Liver (tissue), 9 donors: Measurements from ENCODE around the gene ARHGEF7. TPM values are rescaled to one million over a fixed set of nuclear protein-coding genes. Genes with fewer than 3 reads are reported as not detected.

ENCODE experiments used
- DNase-seq: peaks from one replicate; pipeline ENCODE4 v3.0.0-alpha.2; 2017; ENCODE audit warnings: low spot score
- H3K27ac ChIP-seq, 2 donors: one replicate each; pipeline ENCODE4 v1.7.0; 2013; ENCODE audit warnings: inconsistent platforms in 2 of 2, low read length in 2 of 2, control low read depth in 1 of 2, low read depth in 1 of 2, mild to moderate bottlenecking in 1 of 2
- H3K27me3 ChIP-seq, 4 donors: one replicate each; pipeline versions ENCODE4 v1.6.1 to v1.7.0; 2013; ENCODE audit warnings: low read length in 3 of 4, inconsistent platforms in 1 of 4, mild to moderate bottlenecking in 1 of 4, moderate library complexity in 1 of 4; ENCODE audit not compliant: control insufficient read depth in 4 of 4, insufficient read depth in 4 of 4
- H3K36me3 ChIP-seq, 4 donors: one replicate each; pipeline versions ENCODE4 v1.6.1 to v1.7.0; 2013; ENCODE audit warnings: low read length in 3 of 4, mild to moderate bottlenecking in 3 of 4, low read depth in 1 of 4, moderate library complexity in 1 of 4; ENCODE audit not compliant: control insufficient read depth in 4 of 4, insufficient read depth in 3 of 4
- H3K4me1 ChIP-seq, 4 donors: one replicate each; pipeline versions ENCODE4 v1.6.1 to v1.7.0; 2013; ENCODE audit warnings: low read length in 3 of 4, mild to moderate bottlenecking in 3 of 4, moderate library complexity in 1 of 4; ENCODE audit not compliant: control insufficient read depth in 4 of 4, insufficient read depth in 4 of 4
- H3K4me3 ChIP-seq, 3 donors: one replicate each; pipeline versions ENCODE4 v1.6.1 to v1.7.0; 2013; ENCODE audit warnings: low read length in 3 of 3, control low read depth in 1 of 3, low read depth in 1 of 3, mild to moderate bottlenecking in 1 of 3
- H3K9ac ChIP-seq, 2 donors: one replicate each; pipeline ENCODE4 v1.7.0; 2013; ENCODE audit warnings: low read length in 2 of 2, mild to moderate bottlenecking in 2 of 2, moderate library complexity in 2 of 2, control low read depth in 1 of 2, low read depth in 1 of 2
- H3K9me3 ChIP-seq, 4 donors: one replicate each; pipeline versions ENCODE4 v1.6.1 to v1.7.0; 2013; ENCODE audit warnings: low read length in 3 of 4; ENCODE audit not compliant: control insufficient read depth in 4 of 4
- EGR1 ChIP-seq, 2 donors: IDR thresholded peaks; 2 replicates each; pipeline ENCODE4 v1.6.1; 2016 to 2018; ENCODE audit warnings: antibody characterized with exemption in 2 of 2, low read depth in 2 of 2
- FOXA1 ChIP-seq: IDR thresholded peaks from 2 replicates; pipeline ENCODE4 v1.6.1; 2016; ENCODE audit warnings: antibody characterized with exemption
- FOXA2 ChIP-seq: IDR thresholded peaks from 2 replicates; pipeline ENCODE4 v1.6.1; 2016; ENCODE audit warnings: antibody characterized with exemption
- GABPA ChIP-seq, 2 donors: IDR thresholded peaks in 1 of 2; conservative IDR thresholded peaks in 1 of 2; 2 replicates each; pipeline ENCODE4 v1.6.1; 2016; ENCODE audit warnings: antibody characterized with exemption in 2 of 2, mild to moderate bottlenecking in 1 of 2, moderate library complexity in 1 of 2
- HNF4A ChIP-seq, 2 donors: conservative IDR thresholded peaks; 2 replicates each; pipeline ENCODE4 v1.6.1; 2016; ENCODE audit warnings: antibody characterized with exemption in 2 of 2, mild to moderate bottlenecking in 2 of 2
- HNF4G ChIP-seq: IDR thresholded peaks from 2 replicates; pipeline ENCODE4 v1.6.1; 2016; ENCODE audit warnings: antibody characterized with exemption
- JUND ChIP-seq, 2 donors: IDR thresholded peaks; 2 replicates each; pipeline ENCODE4 v1.6.1; 2016; ENCODE audit warnings: antibody characterized with exemption in 2 of 2
- NR2F2 ChIP-seq: IDR thresholded peaks from 2 replicates; pipeline ENCODE4 v1.6.1; 2016; ENCODE audit warnings: antibody characterized with exemption
- RAD21 ChIP-seq, 2 donors: IDR thresholded peaks; 2 replicates each; pipeline ENCODE4 v1.6.1; 2016; ENCODE audit warnings: antibody characterized with exemption in 2 of 2, mild to moderate bottlenecking in 2 of 2
- RXRA ChIP-seq, 2 donors: IDR thresholded peaks; 2 replicates each; pipeline ENCODE4 v1.6.1; 2017 to 2018; ENCODE audit warnings: antibody characterized with exemption in 2 of 2, mild to moderate bottlenecking in 1 of 2
- TAF1 ChIP-seq: conservative IDR thresholded peaks from 2 replicates; pipeline ENCODE4 v1.6.1; 2016; ENCODE audit warnings: antibody characterized with exemption, mild to moderate bottlenecking
- YY1 ChIP-seq: IDR thresholded peaks from 2 replicates; pipeline ENCODE4 v1.6.1; 2016; ENCODE audit warnings: antibody characterized with exemption, mild to moderate bottlenecking
- WGBS: extraction: QIAGEN DNeasy Blood & Tissue Kit; methylation state at CpG from one replicate; pipeline ENCODE4 v1.1.7; 2013; 5-methylcytosine and 5-hydroxymethylcytosine counted together
- polyA plus RNA-seq, 2 donors: library from polyadenylated mRNA; stranded (reverse) in 1 of 2; unstranded in 1 of 2; fragments of 200-250 nt in 1 of 2; fragments of >200 nt in 1 of 2; fragmentation: Nextera tagmentation in 1 of 2; extraction: Ambion mirVana in 1 of 2; gene quantifications; one replicate each; pipeline versions ENCODE4 v1.2.1 to v1.2.3, GENCODE V29; 2013 to 2015
- total RNA-seq, 2 donors: library from RNA; depleted of rRNA; stranded (reverse); fragments of >200 nt; gene quantifications; one replicate each; pipeline ENCODE4 v1.2.3, GENCODE V29; 2014
- TF ChIP-seq, protein P1 (sequence below): IDR thresholded peaks from 2 replicates; pipeline ENCODE4 v1.6.1; 2016; ENCODE audit warnings: antibody characterized with exemption
- TF ChIP-seq, protein P2 (sequence below): fragments of 150-350 bp; IDR thresholded peaks from 2 replicates; pipeline ENCODE4 v1.5.1; 2017; ENCODE audit warnings: improper control_type of control experiment, low read depth, low read length; ENCODE audit not compliant: missing input control
- TF ChIP-seq, protein P3 (sequence below): IDR thresholded peaks from 2 replicates; pipeline ENCODE4 v1.6.1; 2016; ENCODE audit warnings: antibody characterized with exemption
- TF ChIP-seq, protein P4 (sequence below): IDR thresholded peaks from 2 replicates; pipeline ENCODE4 v1.6.1; 2016; ENCODE audit warnings: antibody characterized with exemption
- TF ChIP-seq, protein P5 (sequence below): IDR thresholded peaks from 2 replicates; pipeline ENCODE4 v1.6.1; 2016; ENCODE audit warnings: antibody characterized with exemption, mild to moderate bottlenecking
- donor health status: healthy.
- donor health status: healthy.
- donor health status: healthy.
- donor health status: healthy.
- donor health status: healthy.

The ARHGEF7 gene
- total and polyA plus RNA-seq, 4 donors, result 10.3 to 37.5 (median 20.1) TPM

DNA sequence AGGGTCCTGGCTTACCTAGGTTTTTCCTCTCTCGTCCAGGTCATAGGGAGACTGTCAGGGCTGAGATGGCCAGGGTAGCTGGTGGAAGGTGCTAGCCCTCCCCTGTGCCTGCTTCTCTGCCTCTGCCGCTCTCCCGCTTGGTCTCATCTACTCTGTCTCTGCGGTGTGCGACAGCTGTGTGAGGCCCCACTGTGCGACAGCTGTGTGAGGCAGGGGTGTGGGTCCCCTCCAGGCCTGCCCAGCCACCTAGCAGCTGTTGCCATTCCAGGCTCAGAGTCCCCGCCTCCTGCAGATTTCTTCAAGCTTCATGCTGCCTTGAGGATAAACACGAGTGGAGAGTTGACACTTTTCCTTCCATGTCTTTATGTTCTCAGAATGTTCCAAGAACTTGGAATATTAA is 53.0 kb downstream of the ARHGEF7 start (continued):
- TF ChIP-seq, protein P1, sequence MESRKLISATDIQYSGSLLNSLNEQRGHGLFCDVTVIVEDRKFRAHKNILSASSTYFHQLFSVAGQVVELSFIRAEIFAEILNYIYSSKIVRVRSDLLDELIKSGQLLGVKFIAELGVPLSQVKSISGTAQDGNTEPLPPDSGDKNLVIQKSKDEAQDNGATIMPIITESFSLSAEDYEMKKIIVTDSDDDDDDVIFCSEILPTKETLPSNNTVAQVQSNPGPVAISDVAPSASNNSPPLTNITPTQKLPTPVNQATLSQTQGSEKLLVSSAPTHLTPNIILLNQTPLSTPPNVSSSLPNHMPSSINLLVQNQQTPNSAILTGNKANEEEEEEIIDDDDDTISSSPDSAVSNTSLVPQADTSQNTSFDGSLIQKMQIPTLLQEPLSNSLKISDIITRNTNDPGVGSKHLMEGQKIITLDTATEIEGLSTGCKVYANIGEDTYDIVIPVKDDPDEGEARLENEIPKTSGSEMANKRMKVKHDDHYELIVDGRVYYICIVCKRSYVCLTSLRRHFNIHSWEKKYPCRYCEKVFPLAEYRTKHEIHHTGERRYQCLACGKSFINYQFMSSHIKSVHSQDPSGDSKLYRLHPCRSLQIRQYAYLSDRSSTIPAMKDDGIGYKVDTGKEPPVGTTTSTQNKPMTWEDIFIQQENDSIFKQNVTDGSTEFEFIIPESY, result no peak

DNA sequence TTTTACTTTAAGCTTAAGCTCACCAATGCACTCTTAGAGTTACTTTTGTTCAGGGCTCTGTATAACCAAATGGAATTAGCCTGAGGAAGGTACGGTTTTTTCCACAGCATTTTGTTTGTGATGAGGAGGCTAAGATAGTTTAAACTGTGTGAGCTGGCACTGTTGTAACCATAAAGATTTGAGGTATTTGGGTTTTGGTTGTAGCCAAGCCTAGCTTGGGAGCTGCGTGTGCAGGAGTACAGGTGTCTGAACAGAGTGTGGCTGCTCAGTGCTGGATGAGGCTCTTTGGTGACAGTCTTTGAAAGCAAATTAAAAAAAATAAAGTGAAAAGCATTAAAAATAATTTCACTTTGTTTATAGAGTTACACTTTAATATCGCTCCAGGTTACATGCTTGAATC is 56.0 kb downstream of the ARHGEF7 start:
- H3K4me3 ChIP-seq, result no peak overlapping the region
- 96% methylated on average over 3 of the region's 3 CpGs for WGBS
- peaks cover 0 to 3% (median 0%) of the 10 kb centered on the region in 4 donors for H3K4me1 ChIP-seq
- H3K9me3 ChIP-seq, result no peaks in the 10 kb centered on the region
- H3K36me3 ChIP-seq, result peaks cover 0 to 6% (median under 1%) of the 10 kb centered on the region in 4 donors
- no peak overlapping the region for H3K27ac ChIP-seq
- TF ChIP-seq, protein P2, sequence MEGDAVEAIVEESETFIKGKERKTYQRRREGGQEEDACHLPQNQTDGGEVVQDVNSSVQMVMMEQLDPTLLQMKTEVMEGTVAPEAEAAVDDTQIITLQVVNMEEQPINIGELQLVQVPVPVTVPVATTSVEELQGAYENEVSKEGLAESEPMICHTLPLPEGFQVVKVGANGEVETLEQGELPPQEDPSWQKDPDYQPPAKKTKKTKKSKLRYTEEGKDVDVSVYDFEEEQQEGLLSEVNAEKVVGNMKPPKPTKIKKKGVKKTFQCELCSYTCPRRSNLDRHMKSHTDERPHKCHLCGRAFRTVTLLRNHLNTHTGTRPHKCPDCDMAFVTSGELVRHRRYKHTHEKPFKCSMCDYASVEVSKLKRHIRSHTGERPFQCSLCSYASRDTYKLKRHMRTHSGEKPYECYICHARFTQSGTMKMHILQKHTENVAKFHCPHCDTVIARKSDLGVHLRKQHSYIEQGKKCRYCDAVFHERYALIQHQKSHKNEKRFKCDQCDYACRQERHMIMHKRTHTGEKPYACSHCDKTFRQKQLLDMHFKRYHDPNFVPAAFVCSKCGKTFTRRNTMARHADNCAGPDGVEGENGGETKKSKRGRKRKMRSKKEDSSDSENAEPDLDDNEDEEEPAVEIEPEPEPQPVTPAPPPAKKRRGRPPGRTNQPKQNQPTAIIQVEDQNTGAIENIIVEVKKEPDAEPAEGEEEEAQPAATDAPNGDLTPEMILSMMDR, result no peak
- TF ChIP-seq RXRA (IDR thresholded peaks at IDR 0.05) (no peak), HNF4A (conservative IDR thresholded peaks at IDR 0.05) (no peak), FOXA2 (no peak), EGR1 (IDR thresholded peaks at IDR 0.05; ENCODE audit: low read depth in 2 of 2) (no peak), TAF1 (no peak), NR2F2 (no peak), HNF4G (no peak), GABPA (IDR thresholded peaks at IDR 0.05 in 1 of 2, conservative IDR thresholded peaks at IDR 0.05 in 1 of 2) (no peak), JUND (IDR thresholded peaks at IDR 0.05) (no peak), FOXA1 (no peak), RAD21 (IDR thresholded peaks at IDR 0.05) (no peak), YY1 (no peak)
- TF ChIP-seq, protein P3, sequence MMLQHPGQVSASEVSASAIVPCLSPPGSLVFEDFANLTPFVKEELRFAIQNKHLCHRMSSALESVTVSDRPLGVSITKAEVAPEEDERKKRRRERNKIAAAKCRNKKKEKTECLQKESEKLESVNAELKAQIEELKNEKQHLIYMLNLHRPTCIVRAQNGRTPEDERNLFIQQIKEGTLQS, result no peak
- TF ChIP-seq, protein P1, result no peak
- TF ChIP-seq, protein P4, sequence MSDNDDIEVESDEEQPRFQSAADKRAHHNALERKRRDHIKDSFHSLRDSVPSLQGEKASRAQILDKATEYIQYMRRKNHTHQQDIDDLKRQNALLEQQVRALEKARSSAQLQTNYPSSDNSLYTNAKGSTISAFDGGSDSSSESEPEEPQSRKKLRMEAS, result no peak
- TF ChIP-seq, protein P5, sequence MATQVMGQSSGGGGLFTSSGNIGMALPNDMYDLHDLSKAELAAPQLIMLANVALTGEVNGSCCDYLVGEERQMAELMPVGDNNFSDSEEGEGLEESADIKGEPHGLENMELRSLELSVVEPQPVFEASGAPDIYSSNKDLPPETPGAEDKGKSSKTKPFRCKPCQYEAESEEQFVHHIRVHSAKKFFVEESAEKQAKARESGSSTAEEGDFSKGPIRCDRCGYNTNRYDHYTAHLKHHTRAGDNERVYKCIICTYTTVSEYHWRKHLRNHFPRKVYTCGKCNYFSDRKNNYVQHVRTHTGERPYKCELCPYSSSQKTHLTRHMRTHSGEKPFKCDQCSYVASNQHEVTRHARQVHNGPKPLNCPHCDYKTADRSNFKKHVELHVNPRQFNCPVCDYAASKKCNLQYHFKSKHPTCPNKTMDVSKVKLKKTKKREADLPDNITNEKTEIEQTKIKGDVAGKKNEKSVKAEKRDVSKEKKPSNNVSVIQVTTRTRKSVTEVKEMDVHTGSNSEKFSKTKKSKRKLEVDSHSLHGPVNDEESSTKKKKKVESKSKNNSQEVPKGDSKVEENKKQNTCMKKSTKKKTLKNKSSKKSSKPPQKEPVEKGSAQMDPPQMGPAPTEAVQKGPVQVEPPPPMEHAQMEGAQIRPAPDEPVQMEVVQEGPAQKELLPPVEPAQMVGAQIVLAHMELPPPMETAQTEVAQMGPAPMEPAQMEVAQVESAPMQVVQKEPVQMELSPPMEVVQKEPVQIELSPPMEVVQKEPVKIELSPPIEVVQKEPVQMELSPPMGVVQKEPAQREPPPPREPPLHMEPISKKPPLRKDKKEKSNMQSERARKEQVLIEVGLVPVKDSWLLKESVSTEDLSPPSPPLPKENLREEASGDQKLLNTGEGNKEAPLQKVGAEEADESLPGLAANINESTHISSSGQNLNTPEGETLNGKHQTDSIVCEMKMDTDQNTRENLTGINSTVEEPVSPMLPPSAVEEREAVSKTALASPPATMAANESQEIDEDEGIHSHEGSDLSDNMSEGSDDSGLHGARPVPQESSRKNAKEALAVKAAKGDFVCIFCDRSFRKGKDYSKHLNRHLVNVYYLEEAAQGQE, result no peak
- DNase-seq, result no peak
- no peaks in the 10 kb centered on the region for H3K27me3 ChIP-seq
- no peak overlapping the region for H3K9ac ChIP-seq
